Measurements from ENCODE around the gene ZNF232.

ZNF232 gene

GRCh38 chr17:5120036-5120435, 8.4 kb upstream of the ZNF232 start:
- WGBS: 87% methylated on average over 7 of the region's 7 CpGs
- Histone ChIP-seq H3K27ac (ENCODE audit: low read depth, low read length) (no peak overlapping the region), H3K4me3 (ENCODE audit: low read length) (no peak overlapping the region), H3K4me1 (ENCODE audit: insufficient read depth, low read length) (no peaks in the 10 kb centered on the region), H3K27me3 (ENCODE audit: insufficient read depth, low read length) (peaks cover 22% of the 10 kb centered on the region), H3K9me3 (ENCODE audit: insufficient read depth, low read depth, low read length) (0 out of 2 replicates have a peak, but pooled peaks cover 4% of the 10 kb centered on the region), H3K9ac (ENCODE audit: low read depth, low read length) (no peak overlapping the region), H3K36me3 (ENCODE audit: insufficient read depth, low read length) (no peaks in the 10 kb centered on the region)

- WGBS: 84% methylated on average over 6 of the region's 6 CpGs
- Histone ChIP-seq H3K9ac (ENCODE audit: low read depth, low read length) (no peak overlapping the region), H3K36me3 (ENCODE audit: insufficient read depth, low read length) (peaks cover 10% of the 10 kb centered on the region; the same call in 1 of the 2 replicates), H3K4me1 (ENCODE audit: insufficient read depth, low read length) (no peaks in the 10 kb centered on the region), H3K9me3 (ENCODE audit: insufficient read depth, low read depth, low read length) (0 out of 2 replicates have a peak, but pooled peaks cover 4% of the 10 kb centered on the region), H3K4me3 (ENCODE audit: low read length) (no peak overlapping the region), H3K27ac (ENCODE audit: low read depth, low read length) (no peak overlapping the region), H3K27me3 (ENCODE audit: insufficient read depth, low read length) (peaks cover 14% of the 10 kb centered on the region)
Observed at GRCh38 chr17:5118219-5118618, 6.5 kb upstream of the ZNF232 start.

GRCh38 chr17:5115673-5116651, 4.3 kb upstream of the ZNF232 start, which contains the start of gene USP6:
TSS of gene USP6 (plus strand) at chr17:5116032. CDS start at chr17:5130368, 14,336 bp downstream.
- no peak within 1 kb of the TSS for H3K27ac ChIP-seq (ENCODE audit: low read depth, low read length)
- no peaks in the 10 kb centered on the region for H3K4me1 ChIP-seq (ENCODE audit: insufficient read depth, low read length)
- H3K4me3 ChIP-seq (ENCODE audit: low read length): no peak within 1 kb of the TSS
- 0 out of 2 replicates have a peak, but pooled peaks cover 4% of the 10 kb centered on the region for H3K9me3 ChIP-seq (ENCODE audit: insufficient read depth, low read depth, low read length)
- no peak within 1 kb of the TSS for H3K9ac ChIP-seq (ENCODE audit: low read depth, low read length)
- H3K36me3 ChIP-seq (ENCODE audit: insufficient read depth, low read length): peaks cover 11% of the 10 kb centered on the region; the same call in 1 of the 2 replicates
- WGBS: 94% methylated on average over 87 of the region's 87 CpGs
- H3K27me3 ChIP-seq (ENCODE audit: insufficient read depth, low read length): no peaks in the 10 kb centered on the region

GRCh38 chr17:5110816-5111215, 862 bp downstream of the ZNF232 start:
- H3K27ac ChIP-seq (ENCODE audit: low read depth, low read length): no peak overlapping the region; the same call in 1 of the 2 replicates
- H3K4me3 ChIP-seq (ENCODE audit: low read length): peak overlapping the region; percentile 91

GRCh38 chr17:5100832-5101231, 10.8 kb downstream of the ZNF232 start:
- whole genome bisulfite sequencing: 90% methylated on average over 6 of the region's 6 CpGs
- H3K9me3 ChIP-seq (ENCODE audit: insufficient read depth, low read depth, low read length): peaks cover 14% of the 10 kb centered on the region
- peaks cover 11% of the 10 kb centered on the region for H3K27me3 ChIP-seq (ENCODE audit: insufficient read depth, low read length)
- H3K4me3 ChIP-seq (ENCODE audit: low read length): no peak overlapping the region
- peaks cover 20% of the 10 kb centered on the region for H3K36me3 ChIP-seq (ENCODE audit: insufficient read depth, low read length)
- H3K9ac ChIP-seq (ENCODE audit: low read depth, low read length): no peak overlapping the region
- no peak overlapping the region for H3K27ac ChIP-seq (ENCODE audit: low read depth, low read length)
- H3K4me1 ChIP-seq (ENCODE audit: insufficient read depth, low read length): no peaks in the 10 kb centered on the region

More at GRCh38 chr17:5110816-5111215, 862 bp downstream of the ZNF232 start:
- Histone ChIP-seq H3K4me1 (ENCODE audit: insufficient read depth, low read length) (peaks cover 6% of the 10 kb centered on the region; the same call in 1 of the 2 replicates), H3K9ac (ENCODE audit: low read depth, low read length) (peak overlapping the region; percentile 92), H3K27me3 (ENCODE audit: insufficient read depth, low read length) (no peaks in the 10 kb centered on the region), H3K36me3 (ENCODE audit: insufficient read depth, low read length) (peaks cover 56% of the 10 kb centered on the region), H3K9me3 (ENCODE audit: insufficient read depth, low read depth, low read length) (peaks cover 10% of the 10 kb centered on the region; the same call in 1 of the 2 replicates)
- WGBS: 19% methylated on average over 8 of the region's 8 CpGs

DNA sequence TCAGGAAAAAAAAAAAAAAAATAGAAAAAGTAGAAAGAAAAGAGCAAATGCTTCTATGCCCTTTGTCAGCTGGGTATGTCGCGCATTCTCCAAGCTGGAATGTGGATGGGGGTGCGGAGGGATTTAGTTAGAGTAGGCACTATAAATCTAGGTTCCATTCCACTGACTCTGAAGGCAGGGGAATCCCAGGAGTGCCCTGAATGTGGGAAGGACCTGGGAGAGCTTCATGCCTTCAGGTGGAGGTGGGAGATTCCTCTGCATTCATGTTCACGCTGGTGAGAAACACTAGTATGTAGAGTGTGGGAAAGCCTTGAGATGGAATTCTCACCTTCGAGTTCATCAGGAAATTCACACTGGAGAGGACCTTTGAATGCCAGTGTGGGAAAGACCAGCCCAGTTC, 12.4 kb downstream of the ZNF232 start:
- H3K9ac ChIP-seq (ENCODE audit: low read depth, low read length): no peak overlapping the region
- H3K27ac ChIP-seq (ENCODE audit: low read depth, low read length): no peak overlapping the region
- WGBS: 90% methylated on average over 5 of the region's 5 CpGs
- no peaks in the 10 kb centered on the region for H3K4me1 ChIP-seq (ENCODE audit: insufficient read depth, low read length)
- H3K9me3 ChIP-seq (ENCODE audit: insufficient read depth, low read depth, low read length): peaks cover 25% of the 10 kb centered on the region
- H3K36me3 ChIP-seq (ENCODE audit: insufficient read depth, low read length): peaks cover 8% of the 10 kb centered on the region; the same call in 1 of the 2 replicates
- no peak overlapping the region for H3K4me3 ChIP-seq (ENCODE audit: low read length)
- peaks cover 12% of the 10 kb centered on the region for H3K27me3 ChIP-seq (ENCODE audit: insufficient read depth, low read length)

DNA sequence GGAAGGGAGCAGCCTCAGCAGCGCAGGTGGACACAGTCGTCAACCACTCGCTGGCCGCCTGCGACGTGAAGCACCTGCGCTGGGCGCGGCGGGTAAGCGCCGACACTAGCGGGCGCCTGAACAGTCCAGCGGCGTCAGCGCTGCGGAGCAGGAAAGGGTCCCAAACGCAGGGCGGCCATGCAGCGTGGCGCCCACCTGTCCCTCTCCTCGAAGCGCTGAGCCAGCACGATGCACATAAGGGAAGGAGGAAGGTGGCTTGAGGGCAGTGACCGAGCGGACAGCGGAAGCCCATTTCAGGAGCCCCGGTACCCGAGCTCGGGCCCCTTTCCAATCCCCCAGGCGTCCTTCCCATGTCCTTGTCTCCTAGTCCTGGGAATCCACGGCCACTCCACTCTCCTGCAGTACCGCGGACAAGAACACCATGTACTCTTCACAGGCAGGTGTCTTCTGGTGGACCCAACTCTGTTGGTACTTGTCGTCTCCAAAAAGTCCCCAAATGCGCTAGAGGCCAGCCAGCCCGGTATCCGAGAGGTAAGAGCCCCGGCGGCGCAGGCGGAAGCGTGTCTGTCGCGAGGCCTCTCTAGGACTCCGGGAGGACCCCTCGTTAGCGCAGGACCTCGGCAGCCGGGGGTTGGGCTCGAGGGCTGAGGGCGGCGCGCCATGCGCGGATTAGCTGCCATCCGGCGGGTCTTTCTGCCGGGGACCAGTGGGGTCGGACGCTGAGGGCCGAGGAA, 14.4 kb downstream of the ZNF232 start:
- Histone ChIP-seq H3K4me1 (ENCODE audit: insufficient read depth, low read length) (no peaks in the 10 kb centered on the region), H3K27me3 (ENCODE audit: insufficient read depth, low read length) (peaks cover 12% of the 10 kb centered on the region), H3K9me3 (ENCODE audit: insufficient read depth, low read depth, low read length) (peaks cover 45% of the 10 kb centered on the region), H3K27ac (ENCODE audit: low read depth, low read length) (peak overlapping the region; percentile 13; the same call in 1 of the 2 replicates), H3K4me3 (ENCODE audit: low read length) (peak overlapping the region; percentile 64), H3K9ac (ENCODE audit: low read depth, low read length) (peak overlapping the region; percentile 64), H3K36me3 (ENCODE audit: insufficient read depth, low read length) (no peaks in the 10 kb centered on the region)
- 8% methylated on average over 63 of the region's 63 CpGs for WGBS

DNA sequence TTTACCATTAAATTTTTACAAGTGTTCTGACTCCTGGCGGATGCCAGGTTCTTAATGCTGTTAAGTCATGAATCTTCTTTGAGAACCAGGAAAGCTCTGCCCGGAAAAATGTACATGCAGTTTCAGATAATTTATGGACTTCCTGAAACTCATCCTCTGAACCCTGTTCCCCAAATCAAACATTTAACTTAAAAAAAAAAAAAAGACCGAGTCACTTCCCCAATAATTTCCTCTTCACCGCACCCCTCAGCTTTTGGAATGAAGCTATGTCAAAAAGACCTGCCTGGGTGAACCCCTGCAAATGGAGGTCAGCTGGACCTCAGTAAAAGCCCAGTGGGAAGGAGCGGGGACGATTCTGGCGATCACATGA, 15.0 kb downstream of the ZNF232 start:
- Histone ChIP-seq H3K9ac (ENCODE audit: low read depth, low read length) (peak overlapping the region; percentile 64), H3K9me3 (ENCODE audit: insufficient read depth, low read depth, low read length) (peaks cover 50% of the 10 kb centered on the region), H3K4me3 (ENCODE audit: low read length) (peak overlapping the region; percentile 64), H3K27ac (ENCODE audit: low read depth, low read length) (no peak overlapping the region), H3K4me1 (ENCODE audit: insufficient read depth, low read length) (no peaks in the 10 kb centered on the region), H3K36me3 (ENCODE audit: insufficient read depth, low read length) (no peaks in the 10 kb centered on the region), H3K27me3 (ENCODE audit: insufficient read depth, low read length) (peaks cover 12% of the 10 kb centered on the region)
- WGBS: 61% methylated on average over 7 of the region's 7 CpGs

GRCh38 chr17:5092218-5093010, 19.3 kb downstream of the ZNF232 start:
- Histone ChIP-seq H3K27me3 (ENCODE audit: insufficient read depth, low read length) (peaks cover 12% of the 10 kb centered on the region), H3K4me3 (ENCODE audit: low read length) (no peak overlapping the region), H3K36me3 (ENCODE audit: insufficient read depth, low read length) (no peaks in the 10 kb centered on the region), H3K9ac (ENCODE audit: low read depth, low read length) (no peak overlapping the region), H3K4me1 (ENCODE audit: insufficient read depth, low read length) (no peaks in the 10 kb centered on the region), H3K9me3 (ENCODE audit: insufficient read depth, low read depth, low read length) (peaks cover 74% of the 10 kb centered on the region), H3K27ac (ENCODE audit: low read depth, low read length) (no peak overlapping the region)
- WGBS: 98% methylated on average over 5 of the region's 6 CpGs

DNA sequence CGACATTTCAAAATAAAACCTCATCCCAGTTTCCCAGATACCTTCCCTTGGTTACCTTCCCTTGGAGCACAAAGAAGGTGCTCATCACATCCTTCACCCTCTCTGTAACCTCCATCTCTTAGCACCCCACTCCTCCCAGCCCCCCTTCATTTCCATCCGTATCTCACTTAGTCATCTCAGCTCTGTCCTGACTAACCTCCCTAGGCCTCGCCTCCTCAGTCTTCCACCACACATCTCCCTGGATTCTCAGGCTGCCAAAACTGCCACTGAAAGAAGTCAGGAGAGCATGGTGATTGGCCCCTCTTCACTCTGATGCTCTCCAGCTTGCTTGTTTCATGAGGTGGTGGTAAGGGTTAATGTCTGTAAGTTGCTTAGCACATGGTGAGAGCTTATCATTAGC, 31.1 kb downstream of the ZNF232 start:
- 91% methylated on average over 3 of the region's 3 CpGs for WGBS
- H3K4me3 ChIP-seq (ENCODE audit: low read length): no peak overlapping the region
- H3K4me1 ChIP-seq (ENCODE audit: insufficient read depth, low read length): peaks cover 2% of the 10 kb centered on the region
- H3K9me3 ChIP-seq (ENCODE audit: insufficient read depth, low read depth, low read length): no peaks in the 10 kb centered on the region
- no peak overlapping the region for H3K9ac ChIP-seq (ENCODE audit: low read depth, low read length)
- H3K36me3 ChIP-seq (ENCODE audit: insufficient read depth, low read length): no peaks in the 10 kb centered on the region
- no peak overlapping the region for H3K27ac ChIP-seq (ENCODE audit: low read depth, low read length)
- H3K27me3 ChIP-seq (ENCODE audit: insufficient read depth, low read length): no peaks in the 10 kb centered on the region
